Stimulated activated CD4-positive, alpha-beta T cell treated with anti-CD3 and anti-CD28 coated beads, Interleukin-4, amount 100 ng/mL, for 4 hours (primary cell): ENCODE results near the gene TRIAP1.
"Not testable (repeated sequence)": the region's sequence is repeated elsewhere in the genome, so short reads cannot be mapped to it uniquely, and the experiment has no call there.

Experiments used
- DNase-seq, 2 experiments: peaks; one replicate each; pipeline ENCODE4 v3.0.0-alpha.2; 2020

TRIAP1 gene

GRCh38 chr12:120445911-120446843 lies at the start of gene TRIAP1, which contains the start of gene GATC:
TRIAP1 (minus strand) TSS chr12:120446384; CDS start chr12:120446372, 12 bp downstream.
GATC (plus strand) TSS chr12:120446444; CDS start chr12:120446481, 37 bp downstream.
- peak; percentile 85 to 87 for DNase-seq

DNA sequence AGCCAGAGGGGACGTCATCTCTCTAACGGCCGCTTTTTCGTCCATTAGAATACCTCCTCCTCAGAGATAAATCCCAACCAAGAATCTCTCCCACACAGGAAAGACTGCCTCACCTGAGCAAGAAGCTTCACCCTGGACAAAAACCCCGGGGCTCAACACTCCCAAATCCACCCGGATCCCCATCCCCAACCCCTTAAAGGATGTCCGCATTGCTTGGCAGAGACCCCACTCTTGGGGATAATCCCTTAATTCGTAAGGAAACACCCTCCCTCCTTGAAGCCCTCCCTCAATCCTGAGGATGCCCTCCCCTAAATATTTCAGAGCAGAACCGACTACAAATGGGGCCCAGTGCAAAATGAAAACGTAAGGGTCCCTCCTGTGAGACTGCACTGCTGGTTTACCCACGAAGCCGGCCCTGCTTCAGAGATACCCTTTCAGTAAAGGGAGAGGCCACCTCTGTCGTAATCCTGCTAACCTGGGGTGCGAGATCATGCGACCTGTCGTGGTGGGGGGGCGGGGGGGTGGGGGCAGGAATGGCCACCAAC lies 49.1 kb upstream of the TRIAP1 start:
- peak in 1 of 2 experiments; percentile 1 for DNase-seq

DNA sequence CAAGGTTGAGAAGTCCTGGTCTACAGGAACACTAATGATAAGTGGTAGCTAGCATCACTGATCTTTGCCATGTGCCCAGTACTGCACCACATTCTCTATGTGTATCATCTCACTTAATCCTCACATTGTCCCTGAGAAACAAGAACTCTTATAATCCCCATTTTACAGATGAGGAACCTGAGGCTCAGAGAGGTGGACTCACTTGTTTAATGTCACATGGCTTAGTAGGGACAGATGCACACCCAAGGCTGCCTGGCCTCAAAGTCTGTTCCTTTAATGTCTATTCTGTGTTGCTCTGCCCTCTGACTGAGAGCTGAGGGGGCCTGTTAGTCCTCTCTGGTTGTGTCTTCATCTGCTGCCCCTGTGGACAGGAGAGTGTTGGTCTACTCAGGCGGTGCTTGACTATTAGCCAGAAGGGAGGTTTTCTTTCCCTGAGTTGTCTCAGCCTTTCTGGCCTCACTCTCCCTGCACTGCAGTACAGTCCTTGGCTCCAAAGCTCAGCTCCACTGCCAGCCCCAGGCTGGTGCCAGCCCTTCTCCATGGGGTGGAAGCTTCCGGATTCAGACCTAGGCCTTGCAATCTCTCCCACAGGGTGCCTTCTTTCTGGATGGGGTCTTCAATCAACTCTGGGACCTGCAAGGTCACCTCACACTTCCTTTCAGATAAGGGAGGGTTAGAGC lies 44.8 kb upstream of the TRIAP1 start:
- DNase-seq, result no peak

DNA sequence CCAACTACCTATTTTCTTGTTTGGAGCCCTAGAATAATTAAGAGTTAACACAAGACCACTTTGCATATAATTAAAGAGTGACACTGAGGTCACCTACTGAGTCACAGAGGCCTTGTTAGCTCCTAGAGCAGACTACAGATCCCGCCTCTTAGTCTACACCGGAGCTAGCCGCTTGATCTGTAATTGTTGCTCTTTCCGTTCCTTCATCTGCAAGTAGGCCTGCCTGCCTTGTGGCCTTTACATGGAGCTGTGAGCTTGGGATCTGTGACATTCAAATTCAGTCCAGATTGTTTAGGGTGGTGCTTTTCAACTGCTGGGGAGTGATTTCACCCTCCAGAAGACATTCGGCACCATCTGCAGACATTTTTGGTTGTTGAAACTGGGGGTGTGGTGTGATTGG lies 44.1 kb upstream of the TRIAP1 start:
- no peak for DNase-seq

- DNase-seq, result no peak
These were observed 42.8 kb upstream of the TRIAP1 start for GRCh38 chr12:120489018-120489417.

DNA sequence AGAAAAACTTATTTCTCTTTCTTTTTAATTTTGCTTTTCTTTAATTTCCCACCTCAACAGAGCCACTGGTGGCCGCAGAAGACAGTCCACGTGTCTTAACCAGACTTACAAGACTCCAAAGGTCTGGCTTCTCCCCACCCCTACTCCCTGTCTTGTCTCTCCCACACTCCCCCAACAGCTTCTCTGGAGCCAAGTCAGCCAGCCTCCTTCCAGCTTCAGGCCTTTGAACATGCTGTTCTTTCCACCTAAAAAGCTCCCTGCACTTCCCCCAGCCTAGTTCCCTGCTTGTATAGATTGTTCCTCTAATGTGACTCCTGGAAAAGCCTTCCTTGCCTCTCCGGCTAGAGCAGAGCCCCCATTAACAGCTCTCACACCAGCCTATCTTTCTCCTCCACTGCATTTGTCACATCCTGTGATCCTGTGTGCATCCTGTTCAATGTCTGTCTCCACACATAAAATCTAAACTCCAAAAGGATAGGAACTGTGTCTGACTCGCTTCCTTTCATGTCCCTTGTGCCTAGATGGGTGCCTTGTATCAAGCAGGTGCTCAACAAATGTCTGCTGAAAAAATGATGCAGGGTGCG lies 42.0 kb upstream of the TRIAP1 start:
- DNase-seq, result no peak

GRCh38 chr12:120487552-120487951 lies 41.4 kb upstream of the TRIAP1 start:
- DNase-seq, result not testable (repeated sequence)

DNA sequence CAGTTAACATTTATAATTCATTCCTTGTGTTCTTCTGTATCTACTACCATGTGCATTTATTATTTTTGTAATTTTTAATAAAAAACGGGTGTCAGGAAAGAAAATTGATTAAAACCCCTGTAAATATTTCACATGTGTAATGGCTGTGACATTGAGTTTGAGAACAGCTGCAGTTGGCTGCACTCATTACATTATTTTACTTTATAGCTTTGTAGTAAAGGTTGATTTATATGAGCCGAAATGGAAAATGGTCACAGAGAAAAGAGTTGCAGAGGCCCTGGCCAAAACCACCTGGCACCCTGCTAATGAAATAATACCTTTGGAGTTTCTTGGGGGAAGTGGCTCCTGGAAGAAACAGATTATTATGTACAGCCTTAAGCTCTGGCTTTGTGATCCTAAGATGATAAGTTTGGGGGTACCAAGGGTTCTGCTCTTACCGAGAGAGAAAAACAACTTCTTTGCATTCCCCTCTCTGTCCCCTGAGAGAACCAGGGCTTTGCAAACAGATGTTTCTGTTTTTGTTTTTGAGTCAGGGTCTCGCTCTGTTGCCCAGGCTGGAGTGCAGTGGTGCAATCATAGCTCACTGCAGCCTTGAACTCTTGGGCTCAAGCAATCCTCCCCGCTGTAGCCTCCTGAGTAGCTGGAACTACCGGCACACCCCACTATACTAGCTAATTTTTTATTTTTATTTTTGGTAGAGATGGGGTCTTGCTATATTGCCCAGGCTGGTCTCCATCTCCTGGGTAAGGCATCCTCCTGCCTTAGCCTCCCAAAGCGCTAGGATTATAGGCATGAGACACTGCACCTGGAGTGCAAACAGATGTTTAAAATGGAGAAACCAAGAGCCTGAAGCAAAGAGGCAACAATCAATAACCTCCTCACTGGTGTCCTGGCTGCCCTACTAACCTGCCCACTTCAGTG lies 40.0 kb upstream of the TRIAP1 start:
- no peak for DNase-seq

GRCh38 chr12:120483621-120484020 lies 37.4 kb upstream of the TRIAP1 start:
- no peak for DNase-seq

GRCh38 chr12:120481022-120481767 lies 35.0 kb upstream of the TRIAP1 start:
- no peak for DNase-seq

GRCh38 chr12:120480211-120480610 lies 34.0 kb upstream of the TRIAP1 start:
- DNase-seq, result no peak

- no peak for DNase-seq
These were observed 33.3 kb upstream of the TRIAP1 start for GRCh38 chr12:120479458-120479857.

GRCh38 chr12:120475643-120476042 lies 29.5 kb upstream of the TRIAP1 start:
- no peak for DNase-seq

DNA sequence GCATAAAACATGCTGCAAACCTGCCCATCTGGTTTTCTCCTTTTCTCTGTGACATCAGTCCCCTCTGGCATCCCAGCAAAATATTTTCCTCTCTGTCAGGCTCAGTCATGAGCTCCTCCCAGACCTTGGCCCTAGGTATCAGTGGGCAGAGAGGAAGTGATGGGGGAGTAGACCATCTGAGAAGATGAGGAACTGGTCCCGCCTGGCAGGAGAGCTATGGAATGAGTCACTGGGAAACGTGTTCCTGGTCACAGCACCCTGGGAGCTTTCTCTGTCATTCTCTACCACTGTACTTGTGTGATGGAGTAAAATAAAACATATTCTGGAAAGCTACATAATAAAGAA lies 28.4 kb upstream of the TRIAP1 start:
- DNase-seq, result no peak

DNA sequence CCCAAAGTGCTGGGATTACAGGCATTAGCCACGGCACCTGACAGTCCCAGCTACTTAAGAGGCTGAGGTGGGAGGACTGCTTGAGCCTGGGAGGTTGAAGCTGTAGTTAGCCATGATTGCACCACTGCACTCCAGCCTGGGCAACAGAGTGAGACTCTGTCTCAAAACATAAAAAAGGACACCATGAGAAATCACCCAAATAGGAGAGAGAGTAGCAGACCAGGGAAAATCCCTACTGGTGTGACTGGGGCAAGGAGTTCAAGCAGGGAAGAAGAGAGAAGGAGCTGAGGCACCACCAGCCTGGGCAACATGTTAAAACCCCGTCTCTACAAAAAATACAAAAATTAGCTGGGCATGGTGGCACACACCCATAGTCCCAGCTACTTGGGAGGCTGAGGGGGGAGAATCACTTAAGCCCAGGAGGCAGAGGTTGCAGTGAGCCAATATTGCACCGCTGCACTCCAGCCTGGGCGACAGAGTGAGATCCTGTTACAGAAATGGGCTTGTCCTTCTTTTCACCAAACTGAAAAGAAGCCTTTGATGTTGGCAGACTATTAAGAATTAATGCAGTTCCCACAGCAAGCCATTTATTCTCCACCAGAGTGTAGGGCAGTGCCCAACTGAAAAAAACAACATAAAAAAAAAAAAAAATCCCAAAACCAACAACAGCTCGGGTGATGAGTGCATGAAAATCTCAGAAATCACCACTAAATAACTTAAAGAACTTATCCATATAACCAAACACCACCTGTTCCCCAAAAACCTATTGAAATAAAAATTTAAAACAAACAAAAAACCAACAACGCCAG lies 27.8 kb upstream of the TRIAP1 start:
- no peak for DNase-seq

- DNase-seq, result no peak
These were observed 26.3 kb upstream of the TRIAP1 start for GRCh38 chr12:120472521-120472920.

GRCh38 chr12:120470150-120470784 lies 24.1 kb upstream of the TRIAP1 start:
- DNase-seq, result no peak

DNA sequence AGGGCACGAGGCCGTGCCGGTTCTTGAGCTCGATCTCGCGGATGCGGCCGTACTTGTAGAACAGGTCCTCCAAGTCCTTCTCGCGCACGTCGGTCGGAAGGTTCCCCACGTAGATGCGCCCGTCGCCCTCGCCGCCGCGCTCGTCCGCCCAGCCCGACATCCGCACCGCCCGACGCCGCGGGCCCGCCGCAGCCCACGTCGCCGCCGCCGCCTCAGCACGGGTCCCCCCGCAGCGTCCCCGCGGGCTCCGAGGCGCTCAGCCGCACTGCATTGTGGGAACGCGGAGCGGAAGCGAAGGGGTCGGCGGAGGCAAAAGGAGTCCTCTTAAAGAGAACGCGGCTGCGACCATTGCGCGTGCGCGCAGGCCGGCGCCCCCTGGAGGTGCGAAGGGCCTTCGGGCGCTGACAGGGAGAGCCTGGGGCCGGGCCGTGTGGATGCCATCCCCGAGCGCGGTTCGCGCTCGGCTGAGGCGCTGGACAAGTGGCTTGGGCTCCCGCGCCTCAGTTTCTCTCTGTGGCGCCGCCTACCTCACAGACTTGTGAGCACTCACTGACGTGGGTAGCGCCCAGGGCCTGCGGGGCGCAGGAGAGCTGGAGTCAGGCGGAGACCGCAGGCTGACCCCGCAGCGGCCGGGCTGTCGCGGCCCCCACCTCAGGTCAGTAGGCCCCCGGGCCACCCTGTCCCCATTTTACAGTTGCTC lies 23.4 kb upstream of the TRIAP1 start, which contains the start of gene SRSF9:
TSS of gene SRSF9 (minus strand) at position 299 of the 700 bp plus-strand sequence. CDS start at position 160, 139 bp downstream.
- DNase-seq, result peak; percentile 96 to 98

- peak; percentile 55 to 57 for DNase-seq
These were observed 22.8 kb upstream of the TRIAP1 start for GRCh38 chr12:120468821-120469449.
